Activated CD4-positive, alpha-beta T cell treated with anti-CD3 and anti-CD28 coated beads, Interleukin-2, amount 50 U/mL, for 48 hours (primary cell): ENCODE data around the gene PTPRN2.
A peak's percentile ranks its signal among the peaks of the same experiment; 100 is the strongest.

Source experiments
- DNase-seq, 2 experiments: peaks; one replicate each; pipeline ENCODE4 v3.0.0-alpha.2; 2020

The PTPRN2 gene

GRCh38 chr7:158376146-158376838, 211.3 kb downstream of the PTPRN2 start:
- peak; percentile 20 to 37 for DNase-seq

- DNase-seq: no peak
These were observed 212.6 kb downstream of the PTPRN2 start for GRCh38 chr7:158375034-158375433.

GRCh38 chr7:158374586-158374985, 213.0 kb downstream of the PTPRN2 start:
- DNase-seq: no peak

GRCh38 chr7:158374146-158374545, 213.5 kb downstream of the PTPRN2 start:
- DNase-seq: no peak

GRCh38 chr7:158373476-158374133, 214.0 kb downstream of the PTPRN2 start:
- no peak for DNase-seq

- DNase-seq: no peak
These were observed 215.0 kb downstream of the PTPRN2 start for GRCh38 chr7:158372400-158373342.

- DNase-seq: no peak
These were observed 215.8 kb downstream of the PTPRN2 start for GRCh38 chr7:158371856-158372255.

- DNase-seq: no peak
These were observed 217.8 kb downstream of the PTPRN2 start for GRCh38 chr7:158369866-158370265.

GRCh38 chr7:158369290-158369689, 218.3 kb downstream of the PTPRN2 start:
- DNase-seq: no peak

GRCh38 chr7:158368449-158368848, 219.2 kb downstream of the PTPRN2 start:
- DNase-seq: no peak

- no peak for DNase-seq
These were observed 220.0 kb downstream of the PTPRN2 start for GRCh38 chr7:158367634-158367982.

GRCh38 chr7:158366916-158367633, 220.5 kb downstream of the PTPRN2 start:
- DNase-seq: no peak

GRCh38 chr7:158366346-158366745, 221.3 kb downstream of the PTPRN2 start:
- no peak for DNase-seq

GRCh38 chr7:158365267-158365666, 222.4 kb downstream of the PTPRN2 start:
- DNase-seq: no peak

- no peak for DNase-seq
These were observed 223.2 kb downstream of the PTPRN2 start for GRCh38 chr7:158364451-158364850.

- no peak for DNase-seq
These were observed 224.4 kb downstream of the PTPRN2 start for GRCh38 chr7:158362912-158363905.

- no peak for DNase-seq
These were observed 225.6 kb downstream of the PTPRN2 start for GRCh38 chr7:158362001-158362400.

- DNase-seq: no peak
These were observed 226.2 kb downstream of the PTPRN2 start for GRCh38 chr7:158361326-158361946.

GRCh38 chr7:158358926-158359645, 228.5 kb downstream of the PTPRN2 start:
- no peak for DNase-seq
